ENCODE results near the gene RIT2.

The RIT2 gene

DNA sequence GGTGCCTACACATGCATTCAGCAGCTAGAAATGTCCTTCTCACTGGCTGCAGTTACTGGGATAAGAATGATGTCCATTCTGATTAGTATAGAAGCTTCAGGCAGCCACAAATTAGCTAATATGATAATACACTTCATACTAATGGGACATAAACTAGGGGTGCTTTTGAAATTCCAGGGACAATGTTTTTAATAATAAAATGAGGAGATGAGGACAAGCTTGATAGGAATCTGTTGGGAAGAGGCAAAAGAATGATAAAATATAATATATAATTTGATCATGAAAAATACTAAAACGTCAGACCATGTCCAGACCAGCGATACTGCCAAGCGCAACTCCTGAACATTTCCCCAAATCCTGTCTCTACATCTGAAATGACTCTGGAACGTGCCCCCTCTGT, 157.1 kb downstream of the RIT2 start:
- Histone ChIP-seq H3K4ac (ENCODE audit: low read depth in 1 of 2, low read length in 2 of 2) (no peak overlapping the region), H3K79me1 (replicated peaks; ENCODE audit: low read length, poor library complexity, severe bottlenecking) (no peaks in the 10 kb centered on the region), H2BK5ac (ENCODE audit: low read depth, low read length, poor library complexity, severe bottlenecking) (no peak overlapping the region), H3K4me1 (ENCODE audit: control insufficient read depth, insufficient read depth, low read depth, low read length) (no peaks in the 10 kb centered on the region), H3K27me3 (ENCODE audit: control insufficient read depth in 1 of 2, insufficient read depth in 1 of 2, low read length in 2 of 2) (no peaks in the 10 kb centered on the region), H3K4me2 (ENCODE audit: low read length, poor library complexity, severe bottlenecking) (no peak overlapping the region), H4K8ac (ENCODE audit: low read length) (no peak overlapping the region), H4K91ac (ENCODE audit: low read length) (no peak overlapping the region), H2BK12ac (ENCODE audit: low read length in 2 of 2) (no peak overlapping the region), H2BK15ac (ENCODE audit: low read depth, poor library complexity, severe bottlenecking) (no peak overlapping the region), H2AK5ac (ENCODE audit: low read length, severe bottlenecking) (no peak overlapping the region), H3K14ac (ENCODE audit: low read length in 2 of 2) (no peak overlapping the region), H2AFZ (ENCODE audit: low read depth, low read length) (no peak overlapping the region), H3K23ac (ENCODE audit: low read length in 2 of 2) (no peak overlapping the region), H2BK120ac (ENCODE audit: low read depth, low read length) (no peak overlapping the region), H3K4me3 (ENCODE audit: insufficient read depth in 1 of 2, low read depth in 1 of 2, low read length in 2 of 2) (no peak overlapping the region), H3K36me3 (ENCODE audit: control insufficient read depth in 1 of 2, insufficient read depth in 2 of 2, low read depth in 1 of 2, low read length in 2 of 2) (no peaks in the 10 kb centered on the region), H3K27ac (ENCODE audit: low read length, poor library complexity, severe bottlenecking) (no peak overlapping the region), H3K9ac (ENCODE audit: low read length) (no peak overlapping the region), H3K18ac (ENCODE audit: low read depth in 1 of 2, low read length in 2 of 2) (no peak overlapping the region), H3K9me3 (ENCODE audit: control insufficient read depth, low read length) (no peaks in the 10 kb centered on the region)
- no peak for DNase-seq
- WGBS: 83% methylated on average over 4 of the region's 4 CpGs

DNA sequence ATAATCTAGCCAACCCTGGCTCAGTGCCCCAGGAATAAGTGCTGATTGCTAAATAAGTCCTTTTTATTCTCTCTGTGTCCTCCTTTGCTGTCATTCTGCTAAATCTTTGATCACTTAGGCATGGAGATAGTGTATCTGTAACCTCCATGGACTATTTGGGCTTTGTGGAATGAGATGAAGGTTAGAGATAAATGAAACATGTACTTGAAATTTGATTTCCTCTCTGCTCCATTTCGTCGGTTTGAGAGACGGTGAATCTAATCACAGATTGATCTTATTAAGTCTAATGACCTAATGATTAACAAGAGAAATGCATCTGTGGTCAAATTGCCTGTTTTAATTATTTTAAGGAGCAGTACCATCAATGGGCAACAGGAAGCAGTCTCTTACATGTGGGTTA, 159.2 kb downstream of the RIT2 start:
- H3K18ac ChIP-seq (ENCODE audit: low read depth in 1 of 2, low read length in 2 of 2): no peak overlapping the region
- DNase-seq: no peak
- H3K9ac ChIP-seq (ENCODE audit: low read length): no peak overlapping the region
- 85% methylated on average over 3 of the region's 3 CpGs for WGBS
- H2BK120ac ChIP-seq (ENCODE audit: low read depth, low read length): no peak overlapping the region
- H3K27ac ChIP-seq (ENCODE audit: low read length, poor library complexity, severe bottlenecking): no peak overlapping the region
- H3K4me3 ChIP-seq (ENCODE audit: insufficient read depth in 1 of 2, low read depth in 1 of 2, low read length in 2 of 2): no peak overlapping the region
- H4K91ac ChIP-seq (ENCODE audit: low read length): no peak overlapping the region
- no peak overlapping the region for H3K4ac ChIP-seq (ENCODE audit: low read depth in 1 of 2, low read length in 2 of 2)
- H3K79me1 ChIP-seq (replicated peaks; ENCODE audit: low read length, poor library complexity, severe bottlenecking): no peaks in the 10 kb centered on the region
- no peaks in the 10 kb centered on the region for H3K27me3 ChIP-seq (ENCODE audit: control insufficient read depth in 1 of 2, insufficient read depth in 1 of 2, low read length in 2 of 2)
- no peak overlapping the region for H2AFZ ChIP-seq (ENCODE audit: low read depth, low read length)
- no peaks in the 10 kb centered on the region for H3K36me3 ChIP-seq (ENCODE audit: control insufficient read depth in 1 of 2, insufficient read depth in 2 of 2, low read depth in 1 of 2, low read length in 2 of 2)
- no peak overlapping the region for H3K4me2 ChIP-seq (ENCODE audit: low read length, poor library complexity, severe bottlenecking)
- H2BK15ac ChIP-seq (ENCODE audit: low read depth, poor library complexity, severe bottlenecking): no peak overlapping the region
- no peak overlapping the region for H3K23ac ChIP-seq (ENCODE audit: low read length in 2 of 2)
- H4K8ac ChIP-seq (ENCODE audit: low read length): no peak overlapping the region
- H3K9me3 ChIP-seq (ENCODE audit: control insufficient read depth, low read length): no peaks in the 10 kb centered on the region
- H3K14ac ChIP-seq (ENCODE audit: low read length in 2 of 2): no peak overlapping the region
- no peak overlapping the region for H2BK12ac ChIP-seq (ENCODE audit: low read length in 2 of 2)
- H2AK5ac ChIP-seq (ENCODE audit: low read length, severe bottlenecking): no peak overlapping the region
- no peak overlapping the region for H2BK5ac ChIP-seq (ENCODE audit: low read depth, low read length, poor library complexity, severe bottlenecking)
- no peaks in the 10 kb centered on the region for H3K4me1 ChIP-seq (ENCODE audit: control insufficient read depth, insufficient read depth, low read depth, low read length)

DNA sequence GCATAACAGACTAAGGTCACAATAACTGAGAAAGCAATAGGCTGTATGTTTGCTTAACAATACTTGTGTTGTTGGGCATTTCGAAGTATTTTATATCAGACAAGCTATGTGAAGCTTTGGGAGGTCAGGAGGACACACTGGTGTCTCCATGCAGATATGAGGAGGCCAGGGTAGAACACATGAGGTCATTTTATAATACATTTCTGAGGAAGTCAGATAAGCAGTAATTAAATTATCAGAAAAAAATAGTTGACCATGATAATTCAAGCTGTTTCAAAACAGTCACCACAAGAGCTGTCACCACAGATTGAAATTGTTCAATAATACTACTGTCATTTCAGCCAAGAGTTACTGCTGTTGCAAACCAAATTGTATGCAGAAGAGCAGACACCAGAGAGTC, 160.6 kb downstream of the RIT2 start:
- Histone ChIP-seq H3K27me3 (ENCODE audit: control insufficient read depth in 1 of 2, insufficient read depth in 1 of 2, low read length in 2 of 2) (no peaks in the 10 kb centered on the region), H2BK12ac (ENCODE audit: low read length in 2 of 2) (no peak overlapping the region), H3K14ac (ENCODE audit: low read length in 2 of 2) (no peak overlapping the region), H2BK15ac (ENCODE audit: low read depth, poor library complexity, severe bottlenecking) (no peak overlapping the region), H3K9ac (ENCODE audit: low read length) (no peak overlapping the region), H3K79me1 (replicated peaks; ENCODE audit: low read length, poor library complexity, severe bottlenecking) (no peaks in the 10 kb centered on the region), H3K27ac (ENCODE audit: low read length, poor library complexity, severe bottlenecking) (no peak overlapping the region), H3K36me3 (ENCODE audit: control insufficient read depth in 1 of 2, insufficient read depth in 2 of 2, low read depth in 1 of 2, low read length in 2 of 2) (no peaks in the 10 kb centered on the region), H4K91ac (ENCODE audit: low read length) (no peak overlapping the region), H3K4me1 (ENCODE audit: control insufficient read depth, insufficient read depth, low read depth, low read length) (no peaks in the 10 kb centered on the region), H4K8ac (ENCODE audit: low read length) (no peak overlapping the region), H2BK5ac (ENCODE audit: low read depth, low read length, poor library complexity, severe bottlenecking) (no peak overlapping the region), H3K23ac (ENCODE audit: low read length in 2 of 2) (no peak overlapping the region), H2AFZ (ENCODE audit: low read depth, low read length) (no peak overlapping the region), H3K4me2 (ENCODE audit: low read length, poor library complexity, severe bottlenecking) (no peak overlapping the region), H3K4ac (ENCODE audit: low read depth in 1 of 2, low read length in 2 of 2) (no peak overlapping the region), H3K9me3 (ENCODE audit: control insufficient read depth, low read length) (no peaks in the 10 kb centered on the region), H2BK120ac (ENCODE audit: low read depth, low read length) (no peak overlapping the region), H3K18ac (ENCODE audit: low read depth in 1 of 2, low read length in 2 of 2) (no peak overlapping the region), H3K4me3 (ENCODE audit: insufficient read depth in 1 of 2, low read depth in 1 of 2, low read length in 2 of 2) (no peak overlapping the region), H2AK5ac (ENCODE audit: low read length, severe bottlenecking) (no peak overlapping the region)
- DNase-seq: no peak
- WGBS: 92% methylated on average over 1 of the region's 1 CpG

DNA sequence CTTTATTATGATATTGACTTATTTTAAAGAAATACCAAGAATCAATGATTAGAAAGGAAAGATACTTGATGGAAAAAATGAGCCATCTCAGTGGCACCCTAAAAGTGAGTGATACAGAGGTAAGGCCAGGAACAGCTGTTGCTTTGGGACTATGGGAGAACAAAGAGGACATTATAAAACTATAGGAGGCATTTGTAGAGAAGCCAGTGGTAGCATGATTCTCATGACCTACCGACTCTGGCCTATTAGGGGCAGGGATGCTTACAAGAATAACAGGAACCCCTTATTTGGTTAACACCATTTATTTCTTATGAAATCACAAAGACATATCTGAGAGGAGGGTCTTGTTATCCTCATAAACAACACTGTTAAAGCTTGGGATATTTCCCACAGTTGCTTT, 162.2 kb downstream of the RIT2 start:
- H3K27ac ChIP-seq (ENCODE audit: low read length, poor library complexity, severe bottlenecking): no peak overlapping the region
- no peak overlapping the region for H4K8ac ChIP-seq (ENCODE audit: low read length)
- no peaks in the 10 kb centered on the region for H3K4me1 ChIP-seq (ENCODE audit: control insufficient read depth, insufficient read depth, low read depth, low read length)
- H2BK15ac ChIP-seq (ENCODE audit: low read depth, poor library complexity, severe bottlenecking): no peak overlapping the region
- H3K9me3 ChIP-seq (ENCODE audit: control insufficient read depth, low read length): no peaks in the 10 kb centered on the region
- H3K4me3 ChIP-seq (ENCODE audit: insufficient read depth in 1 of 2, low read depth in 1 of 2, low read length in 2 of 2): no peak overlapping the region
- no peak overlapping the region for H2BK120ac ChIP-seq (ENCODE audit: low read depth, low read length)
- H2BK12ac ChIP-seq (ENCODE audit: low read length in 2 of 2): no peak overlapping the region
- no peak overlapping the region for H3K14ac ChIP-seq (ENCODE audit: low read length in 2 of 2)
- no peak overlapping the region for H2AFZ ChIP-seq (ENCODE audit: low read depth, low read length)
- H2AK5ac ChIP-seq (ENCODE audit: low read length, severe bottlenecking): no peak overlapping the region
- no peak overlapping the region for H3K4me2 ChIP-seq (ENCODE audit: low read length, poor library complexity, severe bottlenecking)
- no peak overlapping the region for H3K4ac ChIP-seq (ENCODE audit: low read depth in 1 of 2, low read length in 2 of 2)
- H3K18ac ChIP-seq (ENCODE audit: low read depth in 1 of 2, low read length in 2 of 2): no peak overlapping the region
- no peak overlapping the region for H2BK5ac ChIP-seq (ENCODE audit: low read depth, low read length, poor library complexity, severe bottlenecking)
- DNase-seq: no peak
- H3K27me3 ChIP-seq (ENCODE audit: control insufficient read depth in 1 of 2, insufficient read depth in 1 of 2, low read length in 2 of 2): no peaks in the 10 kb centered on the region
- no peak overlapping the region for H3K23ac ChIP-seq (ENCODE audit: low read length in 2 of 2)
- H4K91ac ChIP-seq (ENCODE audit: low read length): no peak overlapping the region
- WGBS: no CpG with 5 or more reads among the region's 1 CpG
- no peak overlapping the region for H3K9ac ChIP-seq (ENCODE audit: low read length)
- no peaks in the 10 kb centered on the region for H3K79me1 ChIP-seq (replicated peaks; ENCODE audit: low read length, poor library complexity, severe bottlenecking)
- no peaks in the 10 kb centered on the region for H3K36me3 ChIP-seq (ENCODE audit: control insufficient read depth in 1 of 2, insufficient read depth in 2 of 2, low read depth in 1 of 2, low read length in 2 of 2)
